HG03097 (cell line): Measurements from ENCODE around the gene BCAS3.
"Not testable (repeated sequence)": the region's sequence is repeated elsewhere in the genome, so short reads cannot be mapped to it uniquely, and the experiment has no call there.

ENCODE experiments used
- ATAC-seq: cut with Tn5 transposase; IDR thresholded peaks from one replicate; pipeline ENCODE4 v1.9.1; 2021; ENCODE audit not compliant: unreplicated experiment, low FRiP score

BCAS3 gene

GRCh38 chr17:61422116-61422799 lies 744.6 kb downstream of the BCAS3 start:
- no peak for ATAC-seq

- ATAC-seq: no peak
These were observed 745.2 kb downstream of the BCAS3 start for GRCh38 chr17:61422869-61423268.

GRCh38 chr17:61423967-61424649 lies 746.5 kb downstream of the BCAS3 start:
- no peak for ATAC-seq

- no peak for ATAC-seq
These were observed 748.2 kb downstream of the BCAS3 start for GRCh38 chr17:61425682-61426481.

- no peak for ATAC-seq
These were observed 749.0 kb downstream of the BCAS3 start for GRCh38 chr17:61426482-61427304.

GRCh38 chr17:61427567-61427966 lies 749.9 kb downstream of the BCAS3 start:
- no peak for ATAC-seq

- no peak for ATAC-seq
These were observed 751.6 kb downstream of the BCAS3 start for GRCh38 chr17:61429274-61429673.

GRCh38 chr17:61429831-61430230 lies 752.2 kb downstream of the BCAS3 start:
- ATAC-seq: not testable (repeated sequence)

- no peak for ATAC-seq
These were observed 754.1 kb downstream of the BCAS3 start for GRCh38 chr17:61431594-61432311.

- no peak for ATAC-seq
These were observed 758.6 kb downstream of the BCAS3 start for GRCh38 chr17:61436273-61436672.

GRCh38 chr17:61436995-61437704 lies 759.5 kb downstream of the BCAS3 start:
- ATAC-seq: no peak

GRCh38 chr17:61440697-61441096 lies 763.0 kb downstream of the BCAS3 start:
- no peak for ATAC-seq

GRCh38 chr17:61441507-61441906 lies 763.9 kb downstream of the BCAS3 start:
- not testable (repeated sequence) for ATAC-seq

GRCh38 chr17:61442136-61442775 lies 764.6 kb downstream of the BCAS3 start:
- no peak for ATAC-seq
